Astrocyte of the spinal cord (primary cell): ENCODE results near the gene PGS1.
A peak's percentile ranks its signal among the peaks of the same experiment; 100 is the strongest.

ENCODE experiments used
- DNase-seq: peaks from one replicate; pipeline ENCODE4 v3.0.0; 2011; ENCODE audit warnings: low read depth, low spot score
- H3K4me3 ChIP-seq: 2 replicates; pipeline ENCODE4 v1.5.1; 2011; ENCODE audit warnings: low read depth, mild to moderate bottlenecking, low read length, moderate library complexity
- CTCF ChIP-seq: IDR thresholded peaks from 2 replicates; pipeline ENCODE4 v1.5.1; 2012; ENCODE audit warnings: low read depth, mild to moderate bottlenecking, low read length, inconsistent platforms
- in situ Hi-C: cut with HindIII; loops from 2 replicates; pipeline ENCODE4 v1.10.0; 2017; ENCODE audit warnings: low sequenced_read_pairs

The PGS1 gene

GRCh38 chr17:78365561-78366108 lies 12.8 kb upstream of the PGS1 start:
- DNase-seq: peak; percentile 81
- no peak for TF ChIP-seq CTCF

GRCh38 chr17:78366109-78366848 lies 12.2 kb upstream of the PGS1 start:
- TF ChIP-seq CTCF: peak; percentile 12
- in situ Hi-C loops: no loop called here
- no peak overlapping the region for H3K4me3 ChIP-seq
- DNase-seq: peak; percentile 50

More at GRCh38 chr17:78365561-78366108, 12.8 kb upstream of the PGS1 start:
- in situ Hi-C loops: no loop called here
- no peak overlapping the region for H3K4me3 ChIP-seq

GRCh38 chr17:78367193-78367592 lies 11.3 kb upstream of the PGS1 start:
- no peak for TF ChIP-seq CTCF
- in situ Hi-C loops: no loop called here
- H3K4me3 ChIP-seq: no peak overlapping the region

GRCh38 chr17:78368348-78368747 lies 10.1 kb upstream of the PGS1 start:
- in situ Hi-C loops: no loop called here
- H3K4me3 ChIP-seq: no peak overlapping the region
- DNase-seq: no peak
- TF ChIP-seq CTCF: no peak

More at GRCh38 chr17:78367193-78367592, 11.3 kb upstream of the PGS1 start:
- no peak for DNase-seq

- in situ Hi-C loops: no loop called here
- DNase-seq: no peak
- TF ChIP-seq CTCF: no peak
- no peak overlapping the region for H3K4me3 ChIP-seq
These were observed 9.5 kb upstream of the PGS1 start for GRCh38 chr17:78368854-78369495.

- no peak for DNase-seq
- no peak for TF ChIP-seq CTCF
- H3K4me3 ChIP-seq: no peak overlapping the region
- in situ Hi-C loops: no loop called here
These were observed 8.6 kb upstream of the PGS1 start for GRCh38 chr17:78369791-78370381.
